Body of pancreas (tissue), 4 donors: Measurements from ENCODE around the gene PHETA1.

Experiments used
- POLR2A ChIP-seq, 3 donors: fragments of 450-650 bp; IDR thresholded peaks; one replicate each; pipeline ENCODE4 v1.6.1; 2016; ENCODE audit warnings: antibody characterized with exemption in 3 of 3, mild to moderate bottlenecking in 2 of 3
- TF ChIP-seq, protein P1 (sequence below), 7 experiments: fragments of 450-650 bp in 4 of 7; fragments of 200-600 bp in 3 of 7; sonication (generic) in 3 of 7; IDR thresholded peaks; one replicate each; pipeline ENCODE4 v1.5.1; 2016 to 2019; ENCODE audit warnings: antibody characterized with exemption in 7 of 7

DNA sequence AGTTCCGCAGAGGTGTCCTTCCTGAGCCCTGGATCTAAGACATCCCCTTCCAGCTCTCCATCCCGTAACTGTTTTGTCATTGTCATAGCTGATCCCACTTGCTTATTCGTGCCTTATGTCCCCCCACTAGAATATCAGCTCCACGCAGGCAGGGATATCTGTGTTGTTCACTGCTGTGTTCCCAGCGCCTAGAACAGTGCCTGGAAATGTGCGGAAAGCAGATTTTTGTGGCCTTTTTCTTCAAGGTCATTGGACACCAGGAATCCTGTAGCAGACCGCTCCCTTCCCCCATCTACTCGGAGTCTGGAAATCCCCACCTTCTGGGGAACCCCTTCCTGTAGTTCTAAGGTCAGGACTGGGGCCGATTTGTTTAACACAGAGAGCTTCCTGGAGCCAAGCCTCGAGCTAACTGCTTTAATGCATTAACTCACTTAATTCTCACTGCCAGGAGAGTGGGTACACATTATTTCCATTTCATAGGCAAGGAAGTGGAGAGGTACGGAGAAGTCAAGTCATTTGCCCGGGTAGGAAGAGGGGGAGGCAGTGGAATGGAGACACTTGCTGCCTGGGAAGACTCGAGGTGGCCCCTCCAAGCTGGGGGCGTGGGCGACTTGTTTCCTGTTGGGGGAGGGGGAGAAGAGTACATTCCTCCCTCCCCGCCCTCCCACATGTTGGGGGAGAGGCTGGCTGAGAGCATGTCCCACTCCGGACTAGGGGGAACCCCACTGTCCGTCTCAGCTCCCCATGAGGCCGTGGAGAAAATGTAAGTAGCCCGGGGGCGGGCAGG lies 35.7 kb upstream of the PHETA1 start:
- no peak for TF ChIP-seq POLR2A (IDR thresholded peaks at IDR 0.05)
- TF ChIP-seq, protein P1, sequence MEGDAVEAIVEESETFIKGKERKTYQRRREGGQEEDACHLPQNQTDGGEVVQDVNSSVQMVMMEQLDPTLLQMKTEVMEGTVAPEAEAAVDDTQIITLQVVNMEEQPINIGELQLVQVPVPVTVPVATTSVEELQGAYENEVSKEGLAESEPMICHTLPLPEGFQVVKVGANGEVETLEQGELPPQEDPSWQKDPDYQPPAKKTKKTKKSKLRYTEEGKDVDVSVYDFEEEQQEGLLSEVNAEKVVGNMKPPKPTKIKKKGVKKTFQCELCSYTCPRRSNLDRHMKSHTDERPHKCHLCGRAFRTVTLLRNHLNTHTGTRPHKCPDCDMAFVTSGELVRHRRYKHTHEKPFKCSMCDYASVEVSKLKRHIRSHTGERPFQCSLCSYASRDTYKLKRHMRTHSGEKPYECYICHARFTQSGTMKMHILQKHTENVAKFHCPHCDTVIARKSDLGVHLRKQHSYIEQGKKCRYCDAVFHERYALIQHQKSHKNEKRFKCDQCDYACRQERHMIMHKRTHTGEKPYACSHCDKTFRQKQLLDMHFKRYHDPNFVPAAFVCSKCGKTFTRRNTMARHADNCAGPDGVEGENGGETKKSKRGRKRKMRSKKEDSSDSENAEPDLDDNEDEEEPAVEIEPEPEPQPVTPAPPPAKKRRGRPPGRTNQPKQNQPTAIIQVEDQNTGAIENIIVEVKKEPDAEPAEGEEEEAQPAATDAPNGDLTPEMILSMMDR (IDR thresholded peaks at IDR 0.05) = no peak
